Fibroblast of skin of back (primary cell): ENCODE results near the gene C2orf72.
"Not testable (repeated sequence)": the region's sequence is repeated elsewhere in the genome, so short reads cannot be mapped to it uniquely, and the experiment has no call there.

ENCODE experiments used
- DNase-seq: peaks from one replicate; pipeline ENCODE4 v3.0.0-alpha.2; 2013

The C2orf72 gene

DNA sequence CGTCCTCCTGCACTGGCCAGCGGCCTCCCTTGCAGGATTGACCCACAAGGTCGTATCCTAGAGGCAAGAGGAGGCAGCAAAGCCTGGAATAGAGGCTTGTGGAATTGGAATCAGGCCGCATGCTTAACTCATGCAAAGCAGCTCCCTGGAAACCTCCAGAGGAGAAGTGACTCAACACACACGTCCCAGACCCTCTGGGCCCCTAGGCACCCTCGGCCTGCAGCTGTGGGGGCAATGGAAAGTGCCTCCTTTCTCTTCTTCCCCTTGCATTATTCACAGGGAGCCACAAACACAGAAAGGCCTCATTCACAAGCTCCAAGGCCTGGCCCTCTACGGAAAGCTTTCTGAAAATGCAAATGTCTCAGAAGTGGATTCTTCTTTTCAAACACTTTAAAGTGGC lies 21.8 kb upstream of the C2orf72 start:
- no peak for DNase-seq

DNA sequence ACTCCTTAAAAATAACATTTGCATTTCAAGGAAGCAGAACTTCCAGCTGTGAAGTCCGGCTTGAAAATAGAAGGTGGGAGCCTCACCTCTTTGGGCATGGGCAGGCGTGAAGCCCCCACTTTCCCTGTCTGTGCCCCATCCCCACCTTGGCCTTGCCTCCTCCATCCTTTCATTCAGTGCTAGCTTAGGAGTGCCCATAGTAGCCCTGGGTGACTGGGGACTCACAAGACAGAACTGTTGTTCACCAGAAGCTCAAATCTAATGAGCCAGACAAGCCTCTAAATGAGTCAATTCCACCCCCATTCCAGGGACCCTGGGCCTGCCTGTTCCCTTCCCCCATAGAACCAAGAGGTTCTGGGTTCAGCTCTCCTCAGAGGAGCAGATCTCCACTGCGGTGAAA lies 21.4 kb upstream of the C2orf72 start:
- DNase-seq: no peak

GRCh38 chr2:231016566-231017230 lies 20.6 kb upstream of the C2orf72 start:
- DNase-seq: no peak

GRCh38 chr2:231017231-231017598 lies 20.1 kb upstream of the C2orf72 start:
- DNase-seq: no peak

DNA sequence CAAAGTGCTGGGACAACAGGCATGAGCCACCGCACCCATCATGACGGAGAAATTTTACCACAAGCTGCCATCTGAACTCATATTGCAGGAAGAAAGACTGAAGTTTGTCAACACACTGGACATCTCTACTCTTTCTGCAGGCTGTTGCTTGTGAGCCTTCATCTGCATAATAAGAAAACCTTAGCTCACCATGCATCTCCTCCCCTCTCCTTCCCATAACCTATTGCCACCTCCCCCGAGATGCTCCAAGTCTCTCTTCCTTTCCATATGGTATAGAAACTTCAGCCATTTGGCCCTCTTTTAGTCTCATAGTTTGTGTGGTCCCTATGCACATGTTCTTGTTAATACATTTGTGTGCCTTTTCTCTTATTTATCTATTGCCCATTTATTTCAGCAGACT lies 19.1 kb upstream of the C2orf72 start:
- DNase-seq: no peak

GRCh38 chr2:231025059-231025458 lies 12.3 kb upstream of the C2orf72 start:
- DNase-seq: not testable (repeated sequence)

GRCh38 chr2:231028889-231029288 lies 8.4 kb upstream of the C2orf72 start:
- DNase-seq: no peak

- no peak for DNase-seq
Measured at GRCh38 chr2:231029563-231029962, 7.8 kb upstream of the C2orf72 start.

GRCh38 chr2:231030725-231031124 lies 6.6 kb upstream of the C2orf72 start:
- no peak for DNase-seq

DNA sequence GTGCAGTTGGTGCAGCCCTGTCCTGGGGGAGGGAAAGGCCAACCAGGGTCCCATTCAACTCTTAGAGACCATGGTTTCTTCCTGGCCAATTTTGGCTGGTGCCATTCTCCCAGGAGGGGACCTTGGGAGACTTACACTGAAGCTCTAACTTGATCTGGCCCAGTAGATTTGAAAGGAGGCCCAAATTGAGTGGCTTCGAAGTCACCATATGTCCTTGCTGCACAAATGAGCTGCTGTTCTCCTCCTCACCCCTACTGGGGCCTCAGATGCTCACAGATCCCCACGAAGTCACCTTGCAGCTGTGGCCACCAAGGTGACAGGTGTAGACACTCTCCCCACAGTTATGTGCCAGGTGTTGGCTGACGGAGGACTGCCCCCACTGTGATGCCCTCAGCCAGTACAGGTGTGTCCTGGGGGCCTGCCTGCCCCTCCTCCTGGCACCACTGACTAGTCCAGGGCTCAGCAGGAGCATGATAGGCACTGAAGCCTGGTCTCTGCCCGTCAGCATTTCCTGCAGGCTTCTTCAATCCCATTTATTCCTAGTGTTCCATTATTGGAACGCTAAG lies 4.7 kb upstream of the C2orf72 start:
- DNase-seq: no peak

DNA sequence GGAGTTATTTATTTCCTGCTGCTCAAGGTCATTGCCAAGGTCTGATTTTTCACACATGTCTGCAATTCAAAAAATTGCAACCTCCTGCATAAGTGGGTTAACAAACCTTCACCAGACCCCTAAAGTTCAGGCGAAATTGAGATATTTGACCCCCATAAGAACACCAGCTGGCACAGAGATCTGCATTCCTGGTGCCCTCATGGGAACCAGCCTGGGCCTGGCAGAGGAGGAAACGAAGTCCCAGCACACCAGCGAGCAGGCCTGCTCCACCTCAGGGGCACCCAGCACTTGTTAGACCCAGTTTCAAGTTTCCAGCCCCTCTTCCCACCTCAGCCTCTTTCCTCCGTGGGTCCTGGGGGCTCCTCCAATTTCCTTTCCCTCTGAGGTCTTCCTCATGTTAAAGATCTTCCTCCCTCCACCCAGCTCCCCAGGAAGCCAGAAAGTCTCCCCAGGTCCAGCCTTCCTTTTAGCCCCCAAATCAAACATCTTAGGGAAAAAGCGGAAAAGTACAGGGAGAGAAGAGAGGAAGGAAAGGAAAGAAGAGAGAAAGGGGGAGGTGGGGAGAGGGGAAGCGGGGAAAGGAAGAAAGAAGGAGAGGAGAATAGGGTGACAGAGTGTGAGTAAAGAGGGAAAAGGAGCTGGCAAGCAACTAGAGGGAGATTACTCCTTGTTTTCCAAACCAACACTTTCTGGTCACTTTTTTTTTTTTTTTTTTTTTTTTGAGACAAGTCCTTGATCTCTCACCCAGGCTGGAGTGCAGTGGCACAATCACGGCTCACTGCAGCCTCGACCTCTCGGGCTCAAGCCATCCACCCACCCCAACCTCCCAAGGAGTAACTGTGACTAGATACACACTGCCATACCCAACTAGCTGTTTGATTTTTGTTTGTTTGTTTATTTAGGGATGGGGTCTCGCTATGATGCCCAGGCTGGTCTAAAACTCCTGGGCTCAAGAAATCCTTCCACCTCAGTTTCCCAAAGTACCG lies 3.9 kb upstream of the C2orf72 start:
- DNase-seq: no peak

DNA sequence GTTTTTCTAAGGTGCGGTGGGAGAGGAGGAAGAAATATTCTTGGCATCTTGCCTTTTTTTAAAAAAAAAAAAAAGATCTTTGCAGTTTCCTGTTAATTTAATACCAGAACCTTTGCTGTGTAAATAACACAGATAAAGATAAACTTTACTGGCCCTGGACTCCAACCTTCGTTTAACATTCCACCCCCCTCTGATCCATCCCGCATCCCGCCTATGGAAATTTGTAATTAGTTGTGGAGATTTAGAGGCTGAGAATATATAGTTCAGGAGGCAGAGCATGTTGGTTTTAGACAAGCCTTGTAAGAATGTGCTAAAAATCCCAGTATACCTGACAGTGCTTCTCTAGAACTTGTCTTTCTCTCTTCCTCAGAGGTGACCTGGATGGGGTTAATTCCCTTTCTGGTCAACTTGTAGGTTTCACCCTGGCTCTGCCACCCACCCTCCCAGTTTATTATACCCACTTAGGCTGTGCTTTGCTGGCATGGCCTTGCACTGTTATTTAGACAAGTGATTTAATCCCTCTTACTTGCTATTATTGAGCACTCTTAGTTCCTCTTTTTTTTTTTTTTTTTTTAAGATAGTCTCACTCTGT lies 2.9 kb upstream of the C2orf72 start:
- DNase-seq: no peak

DNA sequence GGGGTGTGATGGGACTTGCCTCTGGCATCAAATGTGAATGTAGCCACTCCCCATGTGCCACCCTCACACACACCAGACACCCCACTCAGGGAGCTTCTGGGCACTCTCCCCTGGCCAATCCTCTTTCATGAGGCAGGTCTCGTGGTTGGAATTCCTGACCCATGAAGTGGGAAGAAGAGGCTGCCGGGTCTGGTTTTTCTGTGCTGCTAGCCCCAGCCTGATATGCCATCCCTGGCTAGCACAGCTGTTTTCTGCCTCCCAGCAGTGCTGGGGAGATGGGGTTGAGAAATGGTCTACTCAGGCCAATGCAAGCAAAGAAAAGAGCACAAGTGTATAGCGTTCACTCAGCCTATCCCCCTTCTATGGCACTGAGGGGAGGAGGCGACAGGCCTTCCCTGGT lies 1.2 kb upstream of the C2orf72 start:
- no peak for DNase-seq

- DNase-seq: no peak
Measured at GRCh38 chr2:231036578-231037106, 681 bp upstream of the C2orf72 start.

- DNase-seq: no peak
Measured at GRCh38 chr2:231037731-231038482, 584 bp downstream of the C2orf72 start.

GRCh38 chr2:231038483-231039293 lies 1.4 kb downstream of the C2orf72 start:
- no peak for DNase-seq

DNA sequence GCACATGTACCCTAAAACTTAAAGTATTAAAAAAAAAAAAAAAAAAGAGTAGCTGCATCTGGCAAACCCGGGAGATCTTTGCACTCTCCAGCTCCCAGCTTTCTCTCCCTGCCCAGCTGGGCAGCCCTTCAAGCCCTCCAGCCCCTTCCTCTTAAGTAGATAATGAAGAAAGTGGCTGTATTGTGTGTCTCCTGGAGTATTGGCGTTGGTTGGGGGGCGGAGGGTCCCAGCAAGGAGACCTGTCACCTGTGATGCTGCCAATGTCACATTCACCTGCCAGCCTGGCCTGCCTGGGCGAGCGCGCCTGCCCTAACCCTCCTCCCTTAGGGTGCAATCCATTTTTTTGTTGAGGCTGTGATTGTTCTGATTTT lies 2.0 kb downstream of the C2orf72 start:
- DNase-seq: no peak

DNA sequence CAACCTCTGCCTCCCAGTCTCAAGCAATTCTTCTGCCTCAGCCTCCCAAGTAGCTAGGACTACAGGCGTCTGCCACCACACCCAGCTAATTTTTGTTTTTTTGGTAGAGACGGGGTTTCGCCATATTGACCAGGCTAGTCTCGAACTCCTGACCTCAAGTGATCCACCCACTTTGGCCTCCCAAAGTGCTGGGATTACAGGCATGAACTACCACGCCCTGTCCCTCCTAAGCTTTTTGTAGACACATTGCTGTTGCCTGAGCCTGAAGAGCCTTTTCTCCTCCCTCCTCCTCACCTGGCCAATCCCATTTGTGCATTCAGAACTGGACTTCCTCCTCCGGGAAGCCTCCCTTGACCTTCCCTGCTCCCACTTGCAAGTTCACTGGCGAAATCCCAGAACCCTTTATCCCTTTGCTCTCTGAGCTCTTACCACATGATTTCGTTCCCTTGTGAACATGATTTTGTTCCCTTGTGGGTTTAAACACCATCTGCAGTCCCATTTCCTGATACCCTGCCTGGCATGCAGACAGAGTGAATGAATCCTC lies 2.6 kb downstream of the C2orf72 start:
- DNase-seq: no peak

GRCh38 chr2:231041061-231041689 lies 3.9 kb downstream of the C2orf72 start:
- no peak for DNase-seq

- DNase-seq: no peak
Measured at GRCh38 chr2:231043796-231044195, 6.5 kb downstream of the C2orf72 start.

DNA sequence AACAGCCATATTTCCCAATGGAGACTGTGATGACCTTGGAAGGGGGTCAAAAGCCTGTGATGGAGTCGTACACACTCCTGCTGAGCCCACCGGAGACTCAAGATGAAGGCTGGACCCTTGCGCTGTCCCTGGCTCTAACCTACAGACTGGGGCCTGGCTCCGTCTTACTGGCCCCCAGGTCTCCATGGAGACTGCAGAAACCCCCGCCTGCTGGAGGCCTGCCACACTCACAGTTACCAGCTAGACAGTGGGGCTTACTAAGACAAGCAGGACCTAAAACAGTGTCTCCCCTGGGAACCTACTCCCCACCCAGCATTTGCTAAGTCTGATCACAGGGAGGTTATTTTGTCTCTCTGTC lies 9.6 kb downstream of the C2orf72 start:
- no peak for DNase-seq
